Measurements from ENCODE around the gene SNAPC2. TPM values are rescaled to one million over a fixed set of nuclear protein-coding genes. Genes with fewer than 3 reads are reported as not detected.

The SNAPC2 gene
- total RNA-seq, 1 experiment from 2014 or later, result 23.2 TPM

DNA sequence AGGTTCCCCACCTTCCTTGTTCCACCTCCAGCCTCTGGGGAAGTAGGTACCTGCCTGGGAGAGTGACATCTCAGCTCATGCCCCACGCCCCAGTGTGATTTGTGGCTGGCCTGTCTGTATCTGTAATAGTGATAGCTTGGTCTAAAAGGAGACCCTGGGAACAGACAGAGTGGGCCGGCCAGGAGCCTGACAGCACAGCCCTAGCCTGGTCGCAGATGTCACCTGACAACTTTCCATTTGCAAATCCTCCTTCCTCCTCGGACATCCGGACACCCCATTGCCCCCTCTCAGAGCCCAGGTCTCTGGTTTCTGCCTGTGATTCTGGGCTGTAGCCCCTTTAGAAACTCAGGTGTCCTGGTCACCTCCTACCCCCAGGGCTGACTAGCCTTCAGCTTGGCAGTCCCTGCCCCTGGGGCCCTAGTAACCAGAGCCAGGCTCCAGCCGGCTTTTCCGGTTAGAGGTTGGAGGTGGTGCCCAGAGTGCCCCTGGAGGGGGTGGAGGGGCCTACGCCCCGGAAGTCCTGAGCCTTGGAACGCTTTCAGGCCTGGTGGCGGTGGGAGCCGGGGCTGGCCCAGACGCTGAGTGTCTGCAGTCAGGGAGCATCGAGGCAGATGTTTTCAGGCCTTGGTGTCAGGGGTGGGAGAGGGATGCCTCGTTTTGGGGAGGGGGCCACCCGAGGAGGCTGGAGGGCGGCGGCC lies 25.4 kb upstream of the SNAPC2 start:
- Mint-ChIP-seq H3K9me3 (no peaks in the 10 kb centered on the region), H3K4me1 (peaks cover 3% of the 10 kb centered on the region; the same call in 1 of the 2 replicates), H3K27ac (peak overlapping the region; percentile 57; the same call in 1 of the 2 replicates), H3K36me3 (no peaks in the 10 kb centered on the region), H3K4me3 (no peak overlapping the region), H3K27me3 (ENCODE audit: low read depth) (peaks cover 17% of the 10 kb centered on the region)
- CTCF ChIA-PET, result interaction anchor here (0.9 kb wide), 1 partner anchor 26 kb away, joined by 4 read pairs; no protein-coding TSS in a partner anchor
- ATAC-seq, result peak; percentile 76
- TF ChIP-seq ZNF416 (CRISPR knock-in tag; IDR thresholded peaks at IDR 0.05) (no peak), PRRX2 (CRISPR knock-in tag; IDR thresholded peaks at IDR 0.05) (no peak), ZNF423 (CRISPR knock-in tag; IDR thresholded peaks at IDR 0.05) (no peak)
- DNase-seq (ENCODE audit: low spot score), result no peak
- POLR2A ChIA-PET, result no interaction called here

DNA sequence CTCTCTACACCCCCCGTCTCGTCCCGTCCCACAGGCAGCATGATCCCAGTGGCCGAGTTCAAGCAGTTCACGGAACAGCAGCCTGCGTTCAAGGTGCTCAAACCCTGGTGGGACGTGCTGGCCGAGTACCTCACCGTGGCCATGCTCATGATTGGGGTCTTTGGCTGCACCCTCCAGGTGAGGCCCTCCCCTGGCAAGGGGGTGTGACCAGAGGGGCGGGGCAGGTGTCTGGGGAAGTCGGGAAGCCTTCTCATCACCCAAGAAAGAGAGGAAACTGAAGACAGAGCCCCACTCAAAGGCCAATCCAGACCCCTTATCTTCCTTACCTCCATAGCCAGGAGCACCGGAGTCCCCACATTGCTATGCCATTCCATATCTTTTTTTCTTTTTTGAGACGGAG lies 24.6 kb upstream of the SNAPC2 start:
- Mint-ChIP-seq H3K4me3 (no peak overlapping the region), H3K9me3 (no peaks in the 10 kb centered on the region), H3K27ac (peak overlapping the region; percentile 38; the same call in 1 of the 2 replicates), H3K4me1 (peaks cover 3% of the 10 kb centered on the region; the same call in 1 of the 2 replicates), H3K36me3 (no peaks in the 10 kb centered on the region), H3K27me3 (ENCODE audit: low read depth) (peaks cover 11% of the 10 kb centered on the region)
- TF ChIP-seq HMGA2 (CRISPR knock-in tag; IDR thresholded peaks at IDR 0.05), result no peak
- no peak for TF ChIP-seq ZNF219 (CRISPR knock-in tag; IDR thresholded peaks at IDR 0.05; ENCODE audit: borderline replicate concordance)
- TF ChIP-seq, protein P1, sequence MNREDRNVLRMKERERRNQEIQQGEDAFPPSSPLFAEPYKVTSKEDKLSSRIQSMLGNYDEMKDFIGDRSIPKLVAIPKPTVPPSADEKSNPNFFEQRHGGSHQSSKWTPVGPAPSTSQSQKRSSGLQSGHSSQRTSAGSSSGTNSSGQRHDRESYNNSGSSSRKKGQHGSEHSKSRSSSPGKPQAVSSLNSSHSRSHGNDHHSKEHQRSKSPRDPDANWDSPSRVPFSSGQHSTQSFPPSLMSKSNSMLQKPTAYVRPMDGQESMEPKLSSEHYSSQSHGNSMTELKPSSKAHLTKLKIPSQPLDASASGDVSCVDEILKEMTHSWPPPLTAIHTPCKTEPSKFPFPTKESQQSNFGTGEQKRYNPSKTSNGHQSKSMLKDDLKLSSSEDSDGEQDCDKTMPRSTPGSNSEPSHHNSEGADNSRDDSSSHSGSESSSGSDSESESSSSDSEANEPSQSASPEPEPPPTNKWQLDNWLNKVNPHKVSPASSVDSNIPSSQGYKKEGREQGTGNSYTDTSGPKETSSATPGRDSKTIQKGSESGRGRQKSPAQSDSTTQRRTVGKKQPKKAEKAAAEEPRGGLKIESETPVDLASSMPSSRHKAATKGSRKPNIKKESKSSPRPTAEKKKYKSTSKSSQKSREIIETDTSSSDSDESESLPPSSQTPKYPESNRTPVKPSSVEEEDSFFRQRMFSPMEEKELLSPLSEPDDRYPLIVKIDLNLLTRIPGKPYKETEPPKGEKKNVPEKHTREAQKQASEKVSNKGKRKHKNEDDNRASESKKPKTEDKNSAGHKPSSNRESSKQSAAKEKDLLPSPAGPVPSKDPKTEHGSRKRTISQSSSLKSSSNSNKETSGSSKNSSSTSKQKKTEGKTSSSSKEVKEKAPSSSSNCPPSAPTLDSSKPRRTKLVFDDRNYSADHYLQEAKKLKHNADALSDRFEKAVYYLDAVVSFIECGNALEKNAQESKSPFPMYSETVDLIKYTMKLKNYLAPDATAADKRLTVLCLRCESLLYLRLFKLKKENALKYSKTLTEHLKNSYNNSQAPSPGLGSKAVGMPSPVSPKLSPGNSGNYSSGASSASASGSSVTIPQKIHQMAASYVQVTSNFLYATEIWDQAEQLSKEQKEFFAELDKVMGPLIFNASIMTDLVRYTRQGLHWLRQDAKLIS (CRISPR knock-in tag; IDR thresholded peaks at IDR 0.05; ENCODE audit: borderline replicate concordance), result no peak
- TF ChIP-seq ESRRA (CRISPR knock-in tag; IDR thresholded peaks at IDR 0.05; ENCODE audit: borderline replicate concordance), result no peak
- TF ChIP-seq ZNF423 (CRISPR knock-in tag; IDR thresholded peaks at IDR 0.05), result no peak
- TF ChIP-seq ZNF317 (CRISPR knock-in tag; IDR thresholded peaks at IDR 0.05; ENCODE audit: borderline replicate concordance, low read depth), result no peak
- TF ChIP-seq SOX15 (CRISPR knock-in tag; IDR thresholded peaks at IDR 0.05), result no peak
- no peak for TF ChIP-seq RORB (CRISPR knock-in tag; IDR thresholded peaks at IDR 0.05)
- no peak for TF ChIP-seq ETV6 (CRISPR knock-in tag; IDR thresholded peaks at IDR 0.05)
- TF ChIP-seq, protein P2, sequence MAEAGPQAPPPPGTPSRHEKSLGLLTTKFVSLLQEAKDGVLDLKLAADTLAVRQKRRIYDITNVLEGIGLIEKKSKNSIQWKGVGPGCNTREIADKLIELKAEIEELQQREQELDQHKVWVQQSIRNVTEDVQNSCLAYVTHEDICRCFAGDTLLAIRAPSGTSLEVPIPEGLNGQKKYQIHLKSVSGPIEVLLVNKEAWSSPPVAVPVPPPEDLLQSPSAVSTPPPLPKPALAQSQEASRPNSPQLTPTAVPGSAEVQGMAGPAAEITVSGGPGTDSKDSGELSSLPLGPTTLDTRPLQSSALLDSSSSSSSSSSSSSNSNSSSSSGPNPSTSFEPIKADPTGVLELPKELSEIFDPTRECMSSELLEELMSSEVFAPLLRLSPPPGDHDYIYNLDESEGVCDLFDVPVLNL (CRISPR knock-in tag; IDR thresholded peaks at IDR 0.05; ENCODE audit: borderline replicate concordance, low read depth), result no peak
- TF ChIP-seq, protein P3, sequence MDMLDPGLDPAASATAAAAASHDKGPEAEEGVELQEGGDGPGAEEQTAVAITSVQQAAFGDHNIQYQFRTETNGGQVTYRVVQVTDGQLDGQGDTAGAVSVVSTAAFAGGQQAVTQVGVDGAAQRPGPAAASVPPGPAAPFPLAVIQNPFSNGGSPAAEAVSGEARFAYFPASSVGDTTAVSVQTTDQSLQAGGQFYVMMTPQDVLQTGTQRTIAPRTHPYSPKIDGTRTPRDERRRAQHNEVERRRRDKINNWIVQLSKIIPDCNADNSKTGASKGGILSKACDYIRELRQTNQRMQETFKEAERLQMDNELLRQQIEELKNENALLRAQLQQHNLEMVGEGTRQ (CRISPR knock-in tag; IDR thresholded peaks at IDR 0.05), result no peak
- TF ChIP-seq ATF1 (CRISPR knock-in tag; IDR thresholded peaks at IDR 0.05), result no peak
- no peak for TF ChIP-seq NR3C1 (CRISPR knock-in tag; conservative IDR thresholded peaks at IDR 0.05; ENCODE audit: low read depth)
- no peak for TF ChIP-seq CBFB (CRISPR knock-in tag; IDR thresholded peaks at IDR 0.05; ENCODE audit: low read depth)
- TF ChIP-seq NFYB (CRISPR knock-in tag; conservative IDR thresholded peaks at IDR 0.05; ENCODE audit: low read depth), result no peak
- TF ChIP-seq, protein P4, sequence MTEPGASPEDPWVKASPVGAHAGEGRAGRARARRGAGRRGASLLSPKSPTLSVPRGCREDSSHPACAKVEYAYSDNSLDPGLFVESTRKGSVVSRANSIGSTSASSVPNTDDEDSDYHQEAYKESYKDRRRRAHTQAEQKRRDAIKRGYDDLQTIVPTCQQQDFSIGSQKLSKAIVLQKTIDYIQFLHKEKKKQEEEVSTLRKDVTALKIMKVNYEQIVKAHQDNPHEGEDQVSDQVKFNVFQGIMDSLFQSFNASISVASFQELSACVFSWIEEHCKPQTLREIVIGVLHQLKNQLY (CRISPR knock-in tag; IDR thresholded peaks at IDR 0.05), result no peak
- TF ChIP-seq NR1H2 (CRISPR knock-in tag; IDR thresholded peaks at IDR 0.05), result no peak
- no peak for TF ChIP-seq JAZF1 (CRISPR knock-in tag; IDR thresholded peaks at IDR 0.05)
- TF ChIP-seq ZNF138 (CRISPR knock-in tag; conservative IDR thresholded peaks at IDR 0.05), result no peak
- no peak for TF ChIP-seq TCF7 (CRISPR knock-in tag; IDR thresholded peaks at IDR 0.05; ENCODE audit: low read depth)
- ChIA-PET POLR2A (no interaction called here), CTCF (no interaction called here)
- ATAC-seq, result no peak
- DNase-seq (ENCODE audit: low spot score), result no peak

Measured in WTC11 (cell line).